ENCODE results near the gene C1orf232. TPM values are rescaled to one million over a fixed set of nuclear protein-coding genes. Genes with fewer than 3 reads are reported as not detected.

The C1orf232 gene
- total and polyA plus RNA-seq, 9 of the 15 experiments (the other 6 are each of a cell fraction or from before 2014, with no cell fraction given), result not detected

- TF ChIP-seq MLX (CRISPR knock-in tag; conservative IDR thresholded peaks at IDR 0.05) (no peak), ZNF146 (CRISPR knock-in tag; IDR thresholded peaks at IDR 0.05; ENCODE audit: unreplicated experiment) (no peak), HMG20A (CRISPR knock-in tag; conservative IDR thresholded peaks at IDR 0.05) (no peak), LARP7 (IDR thresholded peaks at IDR 0.05) (no peak), MTA2 (IDR thresholded peaks at IDR 0.05; ENCODE audit: low read depth) (no peak), PCBP1 (IDR thresholded peaks at IDR 0.05; ENCODE audit: low read depth, low read length, poor library complexity, severe bottlenecking) (no peak), ELF4 (CRISPR knock-in tag; IDR thresholded peaks at IDR 0.05) (no peak), ZNF184 (CRISPR knock-in tag; IDR thresholded peaks at IDR 0.05) (no peak), ZNF140 (CRISPR knock-in tag; IDR thresholded peaks at IDR 0.05) (no peak), EGR1 (conservative IDR thresholded peaks at IDR 0.05) (no peak), UBTF (IDR thresholded peaks at IDR 0.05; ENCODE audit: borderline replicate concordance in 1 of 2, low read depth in 2 of 2, low read length in 2 of 2) (no peak), ZNF174 (CRISPR knock-in tag; IDR thresholded peaks at IDR 0.05) (no peak), FOXM1 (IDR thresholded peaks at IDR 0.05; ENCODE audit: low read depth) (no peak), FOXM1 (CRISPR knock-in tag; IDR thresholded peaks at IDR 0.05; ENCODE audit: low read depth) (no peak), ZNF57 (CRISPR knock-in tag; IDR thresholded peaks at IDR 0.05) (no peak), ZNF197 (CRISPR knock-in tag; IDR thresholded peaks at IDR 0.05; ENCODE audit: low read depth) (0 out of 2 replicates have a peak, but pooled peaks have one; percentile 5), ZFP36 (IDR thresholded peaks at IDR 0.05; ENCODE audit: low read depth, low read length, partially characterized antibody) (peak; percentile 56), CAMTA2 (CRISPR knock-in tag; conservative IDR thresholded peaks at IDR 0.05) (no peak), DNMT1 (IDR thresholded peaks at IDR 0.05) (no peak), ZNF699 (CRISPR knock-in tag; IDR thresholded peaks at IDR 0.05; ENCODE audit: insufficient replicate concordance) (no peak), ZNF764 (CRISPR knock-in tag; IDR thresholded peaks at IDR 0.05; ENCODE audit: low read depth) (no peak), WHSC1 (IDR thresholded peaks at IDR 0.05; ENCODE audit: low read length) (no peak), SMAD1 (IDR thresholded peaks at IDR 0.05; ENCODE audit: low read depth, low read length, partially characterized antibody) (no peak), NUFIP1 (IDR thresholded peaks at IDR 0.05; ENCODE audit: partially characterized antibody) (no peak), CHD2 (IDR thresholded peaks at IDR 0.05; ENCODE audit: low read depth, low read length) (0 out of 2 replicates have a peak, but pooled peaks have one; percentile 20)
- TF ChIP-seq, protein P1, sequence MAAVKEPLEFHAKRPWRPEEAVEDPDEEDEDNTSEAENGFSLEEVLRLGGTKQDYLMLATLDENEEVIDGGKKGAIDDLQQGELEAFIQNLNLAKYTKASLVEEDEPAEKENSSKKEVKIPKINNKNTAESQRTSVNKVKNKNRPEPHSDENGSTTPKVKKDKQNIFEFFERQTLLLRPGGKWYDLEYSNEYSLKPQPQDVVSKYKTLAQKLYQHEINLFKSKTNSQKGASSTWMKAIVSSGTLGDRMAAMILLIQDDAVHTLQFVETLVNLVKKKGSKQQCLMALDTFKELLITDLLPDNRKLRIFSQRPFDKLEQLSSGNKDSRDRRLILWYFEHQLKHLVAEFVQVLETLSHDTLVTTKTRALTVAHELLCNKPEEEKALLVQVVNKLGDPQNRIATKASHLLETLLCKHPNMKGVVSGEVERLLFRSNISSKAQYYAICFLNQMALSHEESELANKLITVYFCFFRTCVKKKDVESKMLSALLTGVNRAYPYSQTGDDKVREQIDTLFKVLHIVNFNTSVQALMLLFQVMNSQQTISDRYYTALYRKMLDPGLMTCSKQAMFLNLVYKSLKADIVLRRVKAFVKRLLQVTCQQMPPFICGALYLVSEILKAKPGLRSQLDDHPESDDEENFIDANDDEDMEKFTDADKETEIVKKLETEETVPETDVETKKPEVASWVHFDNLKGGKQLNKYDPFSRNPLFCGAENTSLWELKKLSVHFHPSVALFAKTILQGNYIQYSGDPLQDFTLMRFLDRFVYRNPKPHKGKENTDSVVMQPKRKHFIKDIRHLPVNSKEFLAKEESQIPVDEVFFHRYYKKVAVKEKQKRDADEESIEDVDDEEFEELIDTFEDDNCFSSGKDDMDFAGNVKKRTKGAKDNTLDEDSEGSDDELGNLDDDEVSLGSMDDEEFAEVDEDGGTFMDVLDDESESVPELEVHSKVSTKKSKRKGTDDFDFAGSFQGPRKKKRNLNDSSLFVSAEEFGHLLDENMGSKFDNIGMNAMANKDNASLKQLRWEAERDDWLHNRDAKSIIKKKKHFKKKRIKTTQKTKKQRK (IDR thresholded peaks at IDR 0.05; ENCODE audit: borderline replicate concordance, low read depth, low read length), result no peak
Observed at GRCh38 chr1:26162220-26162709, 6.5 kb downstream of the C1orf232 start (continued).
